Kidney epithelial cell (primary cell): ENCODE results near the gene SGIP1. TPM values are rescaled to one million over a fixed set of nuclear protein-coding genes. Genes with fewer than 3 reads are reported as not detected.

Experiments
- DNase-seq: peaks from one replicate; pipeline ENCODE4 v3.0.0-alpha.2; 2010; ENCODE audit warnings: low read depth
- H3K27me3 ChIP-seq: 2 replicates; pipeline ENCODE4 v1.6.0; 2011; ENCODE audit warnings: low read length; ENCODE audit not compliant: control insufficient read depth, insufficient read depth
- H3K36me3 ChIP-seq: 2 replicates; pipeline ENCODE4 v1.5.1; 2011; ENCODE audit warnings: low read length; ENCODE audit not compliant: control insufficient read depth, insufficient read depth
- H3K4me3 ChIP-seq: 2 replicates; pipeline ENCODE4 v1.5.1; 2011; ENCODE audit warnings: low read depth, mild to moderate bottlenecking, control low read depth, low read length
- total RNA-seq: library from RNA; depleted of rRNA; stranded (reverse); fragments of >200 nt; gene quantifications from 2 replicates; pipeline ENCODE4 v1.2.3, GENCODE V29; 2015
- TF ChIP-seq, protein P1 (sequence below): IDR thresholded peaks from 2 replicates; pipeline ENCODE4 v1.5.1; 2011; ENCODE audit warnings: mild to moderate bottlenecking, moderate library complexity, low read length, control low read depth, inconsistent platforms; ENCODE audit not compliant: insufficient read depth, poor library complexity, severe bottlenecking

Gene SGIP1
- total RNA-seq, 1 donor from 2014 or later = 6.9 TPM

DNA sequence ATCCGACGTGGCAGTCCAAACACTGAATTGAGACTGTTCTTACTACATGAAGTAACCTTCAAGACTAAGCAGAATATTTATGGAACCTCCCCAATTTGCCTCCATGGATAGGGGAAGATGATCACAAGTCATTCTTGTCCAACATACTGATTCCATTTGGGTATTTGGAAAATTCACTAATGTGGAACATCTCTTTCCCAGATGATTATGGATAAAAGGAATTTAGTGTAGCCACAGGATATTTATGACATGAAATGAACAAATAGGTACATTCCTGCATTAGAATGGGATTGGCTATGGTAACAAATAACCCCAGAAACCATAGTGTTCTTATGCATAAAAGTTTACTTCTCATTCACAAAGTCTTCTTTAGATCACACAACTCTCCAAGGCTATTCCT, 40.2 kb upstream of the SGIP1 start:
- DNase-seq = no peak
- TF ChIP-seq, protein P1, sequence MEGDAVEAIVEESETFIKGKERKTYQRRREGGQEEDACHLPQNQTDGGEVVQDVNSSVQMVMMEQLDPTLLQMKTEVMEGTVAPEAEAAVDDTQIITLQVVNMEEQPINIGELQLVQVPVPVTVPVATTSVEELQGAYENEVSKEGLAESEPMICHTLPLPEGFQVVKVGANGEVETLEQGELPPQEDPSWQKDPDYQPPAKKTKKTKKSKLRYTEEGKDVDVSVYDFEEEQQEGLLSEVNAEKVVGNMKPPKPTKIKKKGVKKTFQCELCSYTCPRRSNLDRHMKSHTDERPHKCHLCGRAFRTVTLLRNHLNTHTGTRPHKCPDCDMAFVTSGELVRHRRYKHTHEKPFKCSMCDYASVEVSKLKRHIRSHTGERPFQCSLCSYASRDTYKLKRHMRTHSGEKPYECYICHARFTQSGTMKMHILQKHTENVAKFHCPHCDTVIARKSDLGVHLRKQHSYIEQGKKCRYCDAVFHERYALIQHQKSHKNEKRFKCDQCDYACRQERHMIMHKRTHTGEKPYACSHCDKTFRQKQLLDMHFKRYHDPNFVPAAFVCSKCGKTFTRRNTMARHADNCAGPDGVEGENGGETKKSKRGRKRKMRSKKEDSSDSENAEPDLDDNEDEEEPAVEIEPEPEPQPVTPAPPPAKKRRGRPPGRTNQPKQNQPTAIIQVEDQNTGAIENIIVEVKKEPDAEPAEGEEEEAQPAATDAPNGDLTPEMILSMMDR = no peak
- no peak overlapping the region for H3K4me3 ChIP-seq
- H3K36me3 ChIP-seq = no peaks in the 10 kb centered on the region
- no peaks in the 10 kb centered on the region for H3K27me3 ChIP-seq

DNA sequence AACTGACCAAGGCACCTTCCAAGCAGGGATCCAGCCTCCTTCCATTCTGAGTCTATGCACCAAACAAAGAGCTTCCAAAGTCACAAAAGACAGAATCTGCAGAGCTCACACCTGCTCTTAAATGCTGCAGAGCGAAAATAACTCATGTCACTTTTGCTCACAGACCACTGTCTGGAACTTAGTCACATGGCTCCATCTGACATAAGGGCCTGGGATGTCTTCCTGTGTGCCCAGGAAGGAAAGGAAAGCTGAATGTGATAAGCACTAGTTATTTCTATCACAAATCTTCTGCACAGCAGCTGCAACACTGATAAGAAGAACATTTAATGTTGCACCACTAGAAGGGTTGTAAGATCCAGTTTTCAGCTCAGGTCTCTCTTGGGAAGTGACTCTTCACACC, 39.5 kb upstream of the SGIP1 start:
- Histone ChIP-seq H3K27me3 (no peaks in the 10 kb centered on the region), H3K4me3 (no peak overlapping the region), H3K36me3 (no peaks in the 10 kb centered on the region)
- no peak for DNase-seq
- TF ChIP-seq, protein P1 = no peak

DNA sequence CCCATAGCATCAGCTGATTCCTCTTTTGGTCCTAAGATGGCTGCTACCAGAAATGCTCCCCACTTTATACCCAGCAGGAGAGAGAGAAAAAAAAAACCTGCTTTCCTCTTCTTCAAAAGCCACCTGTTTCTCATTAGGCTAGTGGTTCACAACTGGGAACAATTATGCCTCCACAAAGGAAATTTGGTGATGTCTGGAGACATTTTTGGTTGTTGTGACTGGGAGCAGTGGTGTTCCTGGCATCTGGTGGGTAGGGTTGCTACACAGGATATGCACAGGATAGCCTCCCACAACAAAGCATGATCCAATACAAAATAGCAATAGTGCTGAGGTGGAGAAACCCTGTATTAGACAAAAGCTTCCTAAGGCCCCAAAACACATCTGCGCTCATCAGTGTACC, 38.5 kb upstream of the SGIP1 start:
- DNase-seq = no peak
- Histone ChIP-seq H3K27me3 (no peaks in the 10 kb centered on the region), H3K36me3 (no peaks in the 10 kb centered on the region)

DNA sequence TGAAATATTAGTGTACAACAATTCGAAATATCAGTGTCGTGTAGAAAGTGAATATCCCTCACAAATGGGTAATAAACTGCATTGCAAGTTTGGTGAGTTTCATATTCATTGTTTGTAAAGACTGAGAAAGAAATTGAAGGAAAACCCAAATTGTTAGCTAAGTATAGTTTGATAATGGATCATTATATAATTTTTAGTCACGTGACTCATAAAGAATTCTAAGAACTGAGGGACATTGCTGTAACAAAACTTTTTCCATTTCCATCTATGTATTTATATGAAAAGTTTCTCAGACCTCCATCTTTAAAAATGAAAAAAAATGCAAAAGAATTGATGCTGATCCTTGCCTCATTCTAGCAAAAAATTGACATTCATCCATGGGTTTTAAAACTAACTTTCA, 36.0 kb upstream of the SGIP1 start:
- Histone ChIP-seq H3K36me3 (no peaks in the 10 kb centered on the region), H3K4me3 (no peak overlapping the region), H3K27me3 (no peaks in the 10 kb centered on the region)
- TF ChIP-seq, protein P1 = no peak
- no peak for DNase-seq

More for the DNA sequence above, 38.5 kb upstream of the SGIP1 start:
- TF ChIP-seq, protein P1 = no peak
- H3K4me3 ChIP-seq = no peak overlapping the region

DNA sequence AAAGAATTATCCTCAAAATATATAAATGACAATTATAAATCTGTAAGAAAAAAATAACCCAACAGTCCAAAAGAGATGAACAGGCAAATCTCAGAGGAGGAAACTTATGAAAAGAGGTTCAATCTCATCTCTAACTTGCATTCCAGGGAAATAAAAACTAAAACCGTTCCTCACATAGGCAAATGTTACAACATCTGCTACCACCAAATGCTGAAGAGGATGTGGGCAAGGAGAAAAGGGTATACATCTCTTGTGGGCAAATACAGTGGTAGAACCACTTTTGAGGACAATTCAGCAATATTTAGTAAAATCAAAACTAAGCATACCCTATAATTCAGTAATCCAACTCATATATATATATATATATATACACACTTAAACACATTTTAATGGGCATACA, 33.7 kb upstream of the SGIP1 start:
- Histone ChIP-seq H3K4me3 (no peak overlapping the region), H3K36me3 (no peaks in the 10 kb centered on the region), H3K27me3 (no peaks in the 10 kb centered on the region)
- DNase-seq = no peak
- TF ChIP-seq, protein P1 = no peak

DNA sequence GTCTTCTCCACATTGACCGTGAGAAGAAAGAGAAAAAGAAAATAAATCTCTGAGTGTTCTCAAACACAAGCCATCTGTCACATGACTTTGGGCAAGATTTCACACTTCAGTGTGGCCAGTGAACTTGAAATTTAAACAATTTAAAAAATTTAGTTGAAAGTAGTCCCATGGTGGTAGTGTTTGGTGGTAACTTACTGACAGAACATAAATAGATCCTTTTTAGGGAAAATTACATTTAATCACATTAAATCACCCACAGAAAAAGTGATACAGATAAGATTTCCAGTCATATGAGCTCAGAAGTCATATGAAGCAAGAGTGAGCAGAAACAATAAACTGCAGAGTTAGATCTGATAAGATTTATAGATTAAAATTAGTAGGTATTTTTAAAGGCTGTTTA, 31.9 kb upstream of the SGIP1 start:
- no peak for DNase-seq
- TF ChIP-seq, protein P1 = no peak
- H3K27me3 ChIP-seq = no peaks in the 10 kb centered on the region

More for the DNA sequence above, 31.9 kb upstream of the SGIP1 start:
- Histone ChIP-seq H3K36me3 (no peaks in the 10 kb centered on the region), H3K4me3 (no peak overlapping the region)
